ENCODE results near the gene POU6F2.

POU6F2 gene

DNA sequence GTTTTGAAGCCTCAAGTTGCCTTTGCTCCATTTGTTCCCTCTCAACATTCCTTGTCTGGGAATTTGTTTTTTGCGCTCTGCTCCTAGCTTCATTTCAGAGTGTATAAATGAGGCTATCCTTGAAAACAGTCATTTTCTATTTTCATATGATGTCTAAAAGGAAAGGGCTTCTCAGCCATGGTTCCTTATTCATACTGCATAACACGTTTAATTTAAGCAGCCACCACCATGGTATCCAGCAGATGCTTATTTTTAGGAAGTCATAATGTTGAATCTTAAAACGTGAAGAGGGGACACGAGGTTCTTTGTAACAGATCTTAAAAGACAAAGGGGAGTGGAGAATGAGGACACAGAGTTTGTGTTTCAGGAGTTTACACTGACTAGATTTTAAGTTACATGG, 14.5 kb downstream of the POU6F2 start:
- H3K4me3 ChIP-seq (ENCODE audit: low read length), result no peak overlapping the region
- H3K79me2 ChIP-seq (ENCODE audit: control insufficient read depth, low read length), result no peaks in the 10 kb centered on the region
- no peaks in the 10 kb centered on the region for H3K36me3 ChIP-seq (ENCODE audit: control insufficient read depth, low read length)
- H3K27me3 ChIP-seq (ENCODE audit: control insufficient read depth, low read length), result peaks cover 16% of the 10 kb centered on the region; the same call in 1 of the 2 replicates
- H3K9me2 ChIP-seq (replicated peaks; ENCODE audit: control insufficient read depth, low read length), result no peaks in the 10 kb centered on the region
- no peaks in the 10 kb centered on the region for H3K9me3 ChIP-seq (ENCODE audit: control insufficient read depth, insufficient read depth, low read length)
- TF ChIP-seq EZH2phosphoT487 (IDR thresholded peaks at IDR 0.05; ENCODE audit: borderline replicate concordance, low read length), result no peak
- TF ChIP-seq, protein P1, sequence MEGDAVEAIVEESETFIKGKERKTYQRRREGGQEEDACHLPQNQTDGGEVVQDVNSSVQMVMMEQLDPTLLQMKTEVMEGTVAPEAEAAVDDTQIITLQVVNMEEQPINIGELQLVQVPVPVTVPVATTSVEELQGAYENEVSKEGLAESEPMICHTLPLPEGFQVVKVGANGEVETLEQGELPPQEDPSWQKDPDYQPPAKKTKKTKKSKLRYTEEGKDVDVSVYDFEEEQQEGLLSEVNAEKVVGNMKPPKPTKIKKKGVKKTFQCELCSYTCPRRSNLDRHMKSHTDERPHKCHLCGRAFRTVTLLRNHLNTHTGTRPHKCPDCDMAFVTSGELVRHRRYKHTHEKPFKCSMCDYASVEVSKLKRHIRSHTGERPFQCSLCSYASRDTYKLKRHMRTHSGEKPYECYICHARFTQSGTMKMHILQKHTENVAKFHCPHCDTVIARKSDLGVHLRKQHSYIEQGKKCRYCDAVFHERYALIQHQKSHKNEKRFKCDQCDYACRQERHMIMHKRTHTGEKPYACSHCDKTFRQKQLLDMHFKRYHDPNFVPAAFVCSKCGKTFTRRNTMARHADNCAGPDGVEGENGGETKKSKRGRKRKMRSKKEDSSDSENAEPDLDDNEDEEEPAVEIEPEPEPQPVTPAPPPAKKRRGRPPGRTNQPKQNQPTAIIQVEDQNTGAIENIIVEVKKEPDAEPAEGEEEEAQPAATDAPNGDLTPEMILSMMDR (IDR thresholded peaks at IDR 0.05; ENCODE audit: low read depth, low read length, poor library complexity, severe bottlenecking), result no peak
- no peak overlapping the region for H3K4me2 ChIP-seq (ENCODE audit: low read length)
- no peaks in the 10 kb centered on the region for H4K20me1 ChIP-seq (ENCODE audit: control insufficient read depth, insufficient read depth, low read depth, low read length)
- no peaks in the 10 kb centered on the region for H3F3A ChIP-seq (ENCODE audit: control insufficient read depth, insufficient read depth)
- H3K4me1 ChIP-seq (ENCODE audit: control insufficient read depth, low read length), result no peaks in the 10 kb centered on the region
- no peak overlapping the region for H3K27ac ChIP-seq (ENCODE audit: low read depth, low read length)

- Histone ChIP-seq H3K79me2 (ENCODE audit: control insufficient read depth, low read length) (no peaks in the 10 kb centered on the region), H3K4me1 (ENCODE audit: control insufficient read depth, low read length) (no peaks in the 10 kb centered on the region), H3F3A (ENCODE audit: control insufficient read depth, insufficient read depth) (no peaks in the 10 kb centered on the region), H3K27me3 (ENCODE audit: control insufficient read depth, low read length) (no peaks in the 10 kb centered on the region), H4K20me1 (ENCODE audit: control insufficient read depth, insufficient read depth, low read depth, low read length) (no peaks in the 10 kb centered on the region), H3K27ac (ENCODE audit: low read depth, low read length) (no peak overlapping the region), H3K36me3 (ENCODE audit: control insufficient read depth, low read length) (no peaks in the 10 kb centered on the region), H3K4me2 (ENCODE audit: low read length) (no peak overlapping the region), H3K4me3 (ENCODE audit: low read length) (no peak overlapping the region), H3K9me3 (ENCODE audit: control insufficient read depth, insufficient read depth, low read length) (no peaks in the 10 kb centered on the region), H3K9me2 (replicated peaks; ENCODE audit: control insufficient read depth, low read length) (no peaks in the 10 kb centered on the region)
- TF ChIP-seq, protein P1 (IDR thresholded peaks at IDR 0.05; ENCODE audit: low read depth, low read length, poor library complexity, severe bottlenecking), result no peak
- no peak for TF ChIP-seq EZH2phosphoT487 (IDR thresholded peaks at IDR 0.05; ENCODE audit: borderline replicate concordance, low read length)
Observed at GRCh38 chr7:39001595-39001994, 23.9 kb downstream of the POU6F2 start.

- Histone ChIP-seq H3K9me2 (replicated peaks; ENCODE audit: control insufficient read depth, low read length) (no peaks in the 10 kb centered on the region), H3K4me3 (ENCODE audit: low read length) (no peak overlapping the region), H3K27me3 (ENCODE audit: control insufficient read depth, low read length) (no peaks in the 10 kb centered on the region), H3K9me3 (ENCODE audit: control insufficient read depth, insufficient read depth, low read length) (no peaks in the 10 kb centered on the region), H3K4me1 (ENCODE audit: control insufficient read depth, low read length) (no peaks in the 10 kb centered on the region), H3K4me2 (ENCODE audit: low read length) (no peak overlapping the region), H4K20me1 (ENCODE audit: control insufficient read depth, insufficient read depth, low read depth, low read length) (no peaks in the 10 kb centered on the region), H3K27ac (ENCODE audit: low read depth, low read length) (no peak overlapping the region), H3K79me2 (ENCODE audit: control insufficient read depth, low read length) (no peaks in the 10 kb centered on the region), H3F3A (ENCODE audit: control insufficient read depth, insufficient read depth) (no peaks in the 10 kb centered on the region), H3K36me3 (ENCODE audit: control insufficient read depth, low read length) (no peaks in the 10 kb centered on the region)
- no peak for TF ChIP-seq EZH2phosphoT487 (IDR thresholded peaks at IDR 0.05; ENCODE audit: borderline replicate concordance, low read length)
- TF ChIP-seq, protein P1 (IDR thresholded peaks at IDR 0.05; ENCODE audit: low read depth, low read length, poor library complexity, severe bottlenecking), result no peak
Observed at GRCh38 chr7:39002755-39003154, 25.0 kb downstream of the POU6F2 start.

- Histone ChIP-seq H3F3A (ENCODE audit: control insufficient read depth, insufficient read depth) (no peaks in the 10 kb centered on the region), H3K27ac (ENCODE audit: low read depth, low read length) (no peak overlapping the region), H3K4me1 (ENCODE audit: control insufficient read depth, low read length) (no peaks in the 10 kb centered on the region), H4K20me1 (ENCODE audit: control insufficient read depth, insufficient read depth, low read depth, low read length) (no peaks in the 10 kb centered on the region), H3K4me3 (ENCODE audit: low read length) (no peak overlapping the region), H3K9me3 (ENCODE audit: control insufficient read depth, insufficient read depth, low read length) (no peaks in the 10 kb centered on the region), H3K9me2 (replicated peaks; ENCODE audit: control insufficient read depth, low read length) (no peaks in the 10 kb centered on the region), H3K36me3 (ENCODE audit: control insufficient read depth, low read length) (no peaks in the 10 kb centered on the region), H3K27me3 (ENCODE audit: control insufficient read depth, low read length) (no peaks in the 10 kb centered on the region), H3K79me2 (ENCODE audit: control insufficient read depth, low read length) (no peaks in the 10 kb centered on the region), H3K4me2 (ENCODE audit: low read length) (no peak overlapping the region)
- TF ChIP-seq EZH2phosphoT487 (IDR thresholded peaks at IDR 0.05; ENCODE audit: borderline replicate concordance, low read length), result no peak
- TF ChIP-seq, protein P1 (IDR thresholded peaks at IDR 0.05; ENCODE audit: low read depth, low read length, poor library complexity, severe bottlenecking), result no peak
Observed at GRCh38 chr7:39005036-39005435, 27.3 kb downstream of the POU6F2 start.

Data from DOHH2 (cell line).